ENCODE results near the gene PTTG2.

DNA sequence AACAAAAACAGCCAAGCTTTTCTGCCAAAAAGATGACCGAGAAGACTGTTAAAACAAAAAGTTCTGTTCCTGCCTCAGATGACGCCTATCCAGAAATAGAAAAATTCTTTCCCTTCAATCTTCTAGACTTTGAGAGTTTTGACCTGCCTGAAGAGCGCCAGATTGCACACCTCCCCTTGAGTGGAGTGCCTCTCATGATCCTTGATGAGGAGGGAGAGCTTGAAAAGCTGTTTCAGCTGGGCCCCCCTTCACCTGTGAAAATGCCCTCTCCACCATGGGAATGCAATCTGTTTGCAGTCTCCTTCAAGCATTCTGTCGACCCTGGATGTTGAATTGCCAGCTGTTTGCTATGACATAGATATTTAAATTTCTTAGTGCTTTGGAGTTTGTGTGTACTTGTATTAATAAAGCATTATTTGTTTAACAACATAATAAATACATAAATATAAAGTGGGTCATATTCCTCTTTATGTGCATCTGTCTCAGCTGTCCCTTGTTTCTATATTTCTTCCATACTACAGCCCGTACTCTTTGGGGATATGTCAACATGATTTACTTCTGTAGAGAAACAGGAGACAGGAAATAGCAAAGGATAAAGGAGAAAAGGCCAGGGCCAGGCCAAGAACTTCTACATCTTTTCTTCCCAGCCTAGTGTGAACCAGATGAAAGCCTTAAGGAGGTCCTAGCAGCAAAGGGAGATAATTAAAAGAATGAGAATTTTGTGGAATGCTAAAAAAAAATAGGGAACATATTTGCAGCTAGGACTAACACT is 667 bp downstream of the PTTG2 start:
- TF ChIP-seq, protein P1, sequence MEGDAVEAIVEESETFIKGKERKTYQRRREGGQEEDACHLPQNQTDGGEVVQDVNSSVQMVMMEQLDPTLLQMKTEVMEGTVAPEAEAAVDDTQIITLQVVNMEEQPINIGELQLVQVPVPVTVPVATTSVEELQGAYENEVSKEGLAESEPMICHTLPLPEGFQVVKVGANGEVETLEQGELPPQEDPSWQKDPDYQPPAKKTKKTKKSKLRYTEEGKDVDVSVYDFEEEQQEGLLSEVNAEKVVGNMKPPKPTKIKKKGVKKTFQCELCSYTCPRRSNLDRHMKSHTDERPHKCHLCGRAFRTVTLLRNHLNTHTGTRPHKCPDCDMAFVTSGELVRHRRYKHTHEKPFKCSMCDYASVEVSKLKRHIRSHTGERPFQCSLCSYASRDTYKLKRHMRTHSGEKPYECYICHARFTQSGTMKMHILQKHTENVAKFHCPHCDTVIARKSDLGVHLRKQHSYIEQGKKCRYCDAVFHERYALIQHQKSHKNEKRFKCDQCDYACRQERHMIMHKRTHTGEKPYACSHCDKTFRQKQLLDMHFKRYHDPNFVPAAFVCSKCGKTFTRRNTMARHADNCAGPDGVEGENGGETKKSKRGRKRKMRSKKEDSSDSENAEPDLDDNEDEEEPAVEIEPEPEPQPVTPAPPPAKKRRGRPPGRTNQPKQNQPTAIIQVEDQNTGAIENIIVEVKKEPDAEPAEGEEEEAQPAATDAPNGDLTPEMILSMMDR (IDR thresholded peaks at IDR 0.05): no peak
- TF ChIP-seq POLR2A (IDR thresholded peaks at IDR 0.05): no peak

Measured in thyroid gland (tissue), 4 donors.